ENCODE measurements around the gene ZNF417.
"Not testable (repeated sequence)": the region's sequence is repeated elsewhere in the genome, so short reads cannot be mapped to it uniquely, and the experiment has no call there.

Gene ZNF417

DNA sequence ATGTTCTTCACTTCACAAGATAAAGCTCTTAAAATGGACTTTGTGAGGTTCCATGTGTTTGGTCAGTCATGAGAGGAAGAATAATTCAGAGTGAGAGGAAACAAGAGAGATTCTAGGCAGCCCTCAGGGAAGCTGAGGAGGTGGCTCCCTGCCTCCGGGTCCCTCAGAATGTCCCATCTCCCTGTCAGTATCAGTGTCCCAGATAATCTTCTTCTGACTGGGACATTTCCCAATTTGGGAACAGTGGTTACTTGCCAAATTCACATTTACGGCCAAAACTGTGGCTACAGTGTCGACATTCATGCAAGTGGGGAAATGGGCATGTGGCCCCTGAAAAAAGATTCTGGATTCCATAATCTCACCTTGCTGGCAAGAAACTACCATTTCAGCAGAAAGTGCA, 9.0 kb downstream of the ZNF417 start:
- Histone ChIP-seq H3K9ac (ENCODE audit: low read depth, low read length) (no peak overlapping the region), H3K9me3 (ENCODE audit: control insufficient read depth, insufficient read depth, low read length) (no peaks in the 10 kb centered on the region), H3K4me1 (ENCODE audit: insufficient read depth, low read length) (no peaks in the 10 kb centered on the region), H3K36me3 (ENCODE audit: insufficient read depth, low read length) (peaks cover 10% of the 10 kb centered on the region)

DNA sequence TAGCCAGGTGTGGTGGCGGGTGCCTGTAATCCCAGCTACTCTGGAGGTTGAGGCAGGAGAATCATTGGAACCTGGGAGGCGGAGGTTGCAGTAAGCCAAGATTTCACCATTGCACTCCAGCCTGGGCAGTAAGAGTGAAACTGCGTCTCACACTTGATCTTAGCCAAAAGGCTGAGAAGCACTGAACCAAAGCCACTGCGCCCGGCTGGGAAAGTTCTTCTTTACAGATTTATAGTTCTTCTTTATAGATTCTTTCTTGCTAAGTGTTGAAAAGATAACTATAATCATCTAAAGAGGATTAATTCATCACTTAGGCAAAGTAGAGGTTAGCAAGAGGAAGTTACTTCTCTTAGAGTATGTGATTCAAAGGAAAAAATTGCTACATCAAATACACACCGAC, 11.1 kb downstream of the ZNF417 start:
- Histone ChIP-seq H3K4me1 (ENCODE audit: insufficient read depth, low read length) (no peaks in the 10 kb centered on the region), H3K9ac (ENCODE audit: low read depth, low read length) (no peak overlapping the region), H3K9me3 (ENCODE audit: control insufficient read depth, insufficient read depth, low read length) (no peaks in the 10 kb centered on the region), H3K36me3 (ENCODE audit: insufficient read depth, low read length) (peaks cover 5% of the 10 kb centered on the region)

DNA sequence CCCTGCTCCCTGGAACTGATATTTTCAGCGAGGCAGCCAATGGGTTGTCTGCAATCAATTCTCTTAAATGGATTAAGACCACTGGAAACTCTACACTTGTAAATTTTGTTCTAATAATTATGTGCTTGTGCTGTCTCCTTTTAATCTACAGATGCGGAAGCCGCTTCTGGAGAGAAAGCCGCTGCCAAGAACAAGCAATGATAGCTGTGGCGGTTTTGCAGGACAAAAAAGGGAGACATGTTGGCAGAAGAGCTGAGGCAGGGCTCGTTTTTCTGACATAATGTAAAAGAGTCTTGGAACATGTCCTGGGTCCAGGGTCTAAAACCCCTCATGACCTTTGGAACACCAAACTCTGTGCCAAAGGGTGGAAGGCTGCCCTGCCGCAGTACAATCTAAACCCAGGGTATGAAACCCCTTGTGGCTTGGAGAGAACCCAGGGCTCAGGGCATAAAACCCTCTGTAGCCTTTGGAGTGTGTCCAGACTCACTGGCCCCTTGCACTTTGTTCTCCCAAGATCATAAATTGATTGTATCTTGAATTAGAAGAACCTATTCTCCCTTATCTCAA, 12.7 kb downstream of the ZNF417 start:
- Histone ChIP-seq H3K9ac (ENCODE audit: low read depth, low read length) (no peak overlapping the region), H3K9me3 (ENCODE audit: control insufficient read depth, insufficient read depth, low read length) (no peaks in the 10 kb centered on the region), H3K36me3 (ENCODE audit: insufficient read depth, low read length) (peaks cover 5% of the 10 kb centered on the region), H3K4me1 (ENCODE audit: insufficient read depth, low read length) (no peaks in the 10 kb centered on the region)

DNA sequence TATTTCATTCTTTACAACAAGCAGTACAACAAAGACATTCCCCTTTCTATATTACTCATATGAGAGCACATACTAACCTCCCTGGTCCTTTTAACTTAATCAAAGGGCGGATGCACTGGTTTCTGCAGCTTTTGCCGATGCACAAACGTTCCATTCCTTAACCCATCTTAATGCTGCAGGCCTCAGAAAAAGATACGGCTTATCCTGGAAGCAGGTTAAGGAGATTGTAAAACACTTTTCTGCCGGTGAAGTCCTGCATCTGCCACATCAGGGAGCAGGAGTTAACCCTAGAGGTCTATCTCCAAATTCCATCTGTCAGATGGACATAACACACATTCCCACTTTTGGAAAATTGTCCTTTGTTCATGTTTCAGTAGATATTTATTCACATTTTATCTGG, 16.1 kb downstream of the ZNF417 start:
- Histone ChIP-seq H3K9me3 (ENCODE audit: control insufficient read depth, insufficient read depth, low read length) (no peaks in the 10 kb centered on the region), H3K9ac (ENCODE audit: low read depth, low read length) (no peak overlapping the region), H3K36me3 (ENCODE audit: insufficient read depth, low read length) (no peaks in the 10 kb centered on the region), H3K4me1 (ENCODE audit: insufficient read depth, low read length) (no peaks in the 10 kb centered on the region)

DNA sequence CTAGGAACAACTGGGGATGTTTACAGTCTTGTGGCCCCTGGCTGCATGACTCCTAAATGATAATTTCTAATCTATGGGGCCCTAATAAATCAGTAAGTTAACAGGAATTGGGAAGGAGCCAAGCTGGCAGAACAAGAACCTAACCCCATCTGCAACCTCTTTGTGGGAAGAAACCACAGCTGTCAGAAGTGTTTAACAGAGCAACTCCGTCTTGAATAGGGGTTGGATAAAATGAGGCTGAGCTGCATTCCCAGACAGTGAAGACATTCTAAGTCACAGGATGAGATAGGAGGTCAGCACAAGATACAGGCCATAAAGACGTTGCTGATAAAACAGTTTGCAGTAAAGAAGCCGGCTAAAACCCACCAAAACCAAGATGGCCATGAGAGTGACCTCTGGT, 25.7 kb downstream of the ZNF417 start:
- not testable (repeated sequence) for H3K9me3 ChIP-seq (ENCODE audit: control insufficient read depth, insufficient read depth, low read length); H3K9ac ChIP-seq (ENCODE audit: low read depth, low read length); H3K4me1 ChIP-seq (ENCODE audit: insufficient read depth, low read length)

DNA sequence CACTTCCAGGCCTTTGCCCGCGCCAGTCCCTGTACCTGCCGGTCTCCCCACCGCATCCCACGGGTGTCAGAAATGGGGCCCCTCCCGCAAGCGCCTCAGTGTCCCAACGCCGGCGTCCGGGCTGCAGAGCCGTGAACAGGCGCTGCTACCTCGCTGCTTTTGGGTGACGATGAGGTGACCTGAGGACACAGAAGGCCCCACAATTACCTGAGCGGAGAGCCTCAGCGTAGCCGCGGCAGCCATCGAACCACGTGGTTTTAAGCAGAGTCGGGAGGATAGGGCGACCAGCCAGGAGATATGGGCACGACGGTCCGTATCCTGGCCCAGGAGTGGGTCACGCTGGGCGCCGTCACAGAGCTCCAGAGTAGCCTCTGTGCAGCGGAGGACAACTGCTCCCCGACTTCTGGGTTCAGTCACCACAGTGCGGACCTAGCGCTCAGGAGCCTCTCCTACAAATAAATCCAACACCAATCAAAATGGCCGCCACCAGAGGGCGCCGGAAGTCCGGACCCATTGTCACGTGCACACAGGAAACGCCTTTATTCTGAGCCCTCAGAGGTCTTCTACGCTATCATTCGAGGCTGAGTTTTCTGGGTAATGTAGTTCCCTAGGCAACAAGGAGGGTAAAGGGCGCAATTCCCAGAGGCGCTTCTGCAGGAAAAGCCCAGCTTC, 27.7 kb downstream of the ZNF417 start, which contains the start of gene ZNF814:
ZNF814 (minus strand) TSS at position 478 of the 672 bp plus-strand sequence; CDS start at position 243, 235 bp downstream.
- Histone ChIP-seq H3K4me1 (ENCODE audit: insufficient read depth, low read length) (no peaks in the 10 kb centered on the region; the same call in 1 of the 2 replicates), H3K36me3 (ENCODE audit: insufficient read depth, low read length) (peaks cover 9% of the 10 kb centered on the region), H3K9ac (ENCODE audit: low read depth, low read length) (peak within 1 kb of the TSS; percentile 75), H3K9me3 (ENCODE audit: control insufficient read depth, insufficient read depth, low read length) (peaks cover 14% of the 10 kb centered on the region; the same call in 1 of the 2 replicates)

More for the DNA sequence above, 25.7 kb downstream of the ZNF417 start:
- not testable (repeated sequence) for H3K36me3 ChIP-seq (ENCODE audit: insufficient read depth, low read length)

DNA sequence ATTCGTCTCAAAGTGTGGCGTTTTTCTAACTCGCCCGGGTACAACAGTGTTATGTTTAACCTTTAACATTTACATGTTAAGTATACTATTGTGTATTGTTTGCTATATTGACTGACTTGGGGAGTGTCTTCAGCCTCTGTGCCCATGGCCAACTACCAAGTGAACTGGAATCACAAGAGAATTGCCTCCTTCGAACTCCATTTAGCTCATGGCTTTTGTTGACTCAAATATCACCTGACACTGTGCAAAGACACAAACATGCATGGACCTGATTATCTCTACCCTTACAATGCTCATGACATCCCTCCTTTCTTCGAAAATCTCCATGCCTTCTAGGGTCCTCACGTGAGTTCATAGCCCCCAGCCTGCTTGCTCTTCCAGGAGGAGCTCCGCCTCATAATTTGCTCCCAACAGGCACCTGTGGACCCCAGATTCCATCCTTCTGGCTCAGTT, 28.3 kb downstream of the ZNF417 start:
- Histone ChIP-seq H3K9ac (ENCODE audit: low read depth, low read length) (peak overlapping the region; percentile 75), H3K36me3 (ENCODE audit: insufficient read depth, low read length) (peaks cover 9% of the 10 kb centered on the region), H3K4me1 (ENCODE audit: insufficient read depth, low read length) (no peaks in the 10 kb centered on the region; the same call in 1 of the 2 replicates), H3K9me3 (ENCODE audit: control insufficient read depth, insufficient read depth, low read length) (peaks cover 14% of the 10 kb centered on the region; the same call in 1 of the 2 replicates)

DNA sequence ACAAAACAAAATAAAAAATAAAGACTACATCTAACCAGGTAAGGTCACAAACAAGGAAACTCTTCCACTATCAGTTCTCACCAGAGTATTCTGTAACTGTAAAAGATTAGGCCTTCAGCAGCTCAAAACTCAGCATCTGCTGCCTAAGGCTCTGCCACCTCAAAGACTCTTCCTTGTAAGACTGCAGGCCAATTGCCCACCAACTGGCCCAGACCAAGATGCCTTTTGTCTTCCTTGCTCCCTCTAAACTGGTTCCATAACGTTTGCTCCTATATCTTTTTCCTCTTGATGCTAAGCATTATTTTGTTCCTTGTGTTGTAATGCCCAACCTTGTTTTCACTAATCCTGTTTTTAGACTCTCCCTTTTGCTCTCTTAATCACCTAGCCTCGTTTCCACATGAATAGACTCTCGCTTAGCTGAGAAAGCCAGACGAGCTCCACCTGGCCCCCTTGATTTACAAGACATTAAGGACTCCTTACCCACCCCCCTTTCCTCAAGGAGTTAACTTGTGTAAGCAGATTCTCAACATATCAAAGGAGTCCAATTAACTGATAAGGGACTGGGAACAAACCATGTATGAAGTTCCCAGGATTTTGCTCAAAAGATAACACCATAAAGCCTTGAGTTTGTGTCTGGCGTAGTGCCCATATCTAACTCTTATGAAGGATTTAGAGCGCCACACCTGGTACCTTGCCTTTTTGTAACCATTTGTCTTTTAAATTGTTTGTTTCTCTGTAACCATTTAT, 29.0 kb downstream of the ZNF417 start:
- peaks cover 14% of the 10 kb centered on the region; the same call in 1 of the 2 replicates for H3K9me3 ChIP-seq (ENCODE audit: control insufficient read depth, insufficient read depth, low read length)
- no peaks in the 10 kb centered on the region; the same call in 1 of the 2 replicates for H3K4me1 ChIP-seq (ENCODE audit: insufficient read depth, low read length)
- H3K9ac ChIP-seq (ENCODE audit: low read depth, low read length) = peak overlapping the region; percentile 75
- H3K36me3 ChIP-seq (ENCODE audit: insufficient read depth, low read length) = peaks cover 9% of the 10 kb centered on the region

DNA sequence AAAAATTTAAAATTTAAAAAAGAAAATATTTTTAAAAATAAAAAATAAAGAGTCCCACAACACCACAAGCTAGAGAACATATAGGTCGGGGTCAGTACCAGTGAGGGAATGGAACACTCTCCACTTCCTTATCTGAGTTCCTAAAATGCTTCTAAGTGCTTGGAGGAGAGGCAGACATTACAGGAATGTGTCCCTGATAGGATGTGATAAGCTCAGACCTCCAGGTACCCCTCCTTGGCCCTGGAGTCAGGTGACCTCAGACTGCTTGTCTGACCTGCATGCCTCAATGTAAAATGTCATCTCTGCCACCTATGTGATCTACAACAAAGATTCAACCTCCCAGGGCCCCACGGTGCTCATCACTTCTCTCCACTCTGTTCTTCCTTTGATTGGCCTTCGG, 30.3 kb downstream of the ZNF417 start:
- Histone ChIP-seq H3K36me3 (ENCODE audit: insufficient read depth, low read length) (peaks cover 9% of the 10 kb centered on the region), H3K9ac (ENCODE audit: low read depth, low read length) (no peak overlapping the region), H3K4me1 (ENCODE audit: insufficient read depth, low read length) (no peaks in the 10 kb centered on the region; the same call in 1 of the 2 replicates), H3K9me3 (ENCODE audit: control insufficient read depth, insufficient read depth, low read length) (peaks cover 14% of the 10 kb centered on the region; the same call in 1 of the 2 replicates)

DNA sequence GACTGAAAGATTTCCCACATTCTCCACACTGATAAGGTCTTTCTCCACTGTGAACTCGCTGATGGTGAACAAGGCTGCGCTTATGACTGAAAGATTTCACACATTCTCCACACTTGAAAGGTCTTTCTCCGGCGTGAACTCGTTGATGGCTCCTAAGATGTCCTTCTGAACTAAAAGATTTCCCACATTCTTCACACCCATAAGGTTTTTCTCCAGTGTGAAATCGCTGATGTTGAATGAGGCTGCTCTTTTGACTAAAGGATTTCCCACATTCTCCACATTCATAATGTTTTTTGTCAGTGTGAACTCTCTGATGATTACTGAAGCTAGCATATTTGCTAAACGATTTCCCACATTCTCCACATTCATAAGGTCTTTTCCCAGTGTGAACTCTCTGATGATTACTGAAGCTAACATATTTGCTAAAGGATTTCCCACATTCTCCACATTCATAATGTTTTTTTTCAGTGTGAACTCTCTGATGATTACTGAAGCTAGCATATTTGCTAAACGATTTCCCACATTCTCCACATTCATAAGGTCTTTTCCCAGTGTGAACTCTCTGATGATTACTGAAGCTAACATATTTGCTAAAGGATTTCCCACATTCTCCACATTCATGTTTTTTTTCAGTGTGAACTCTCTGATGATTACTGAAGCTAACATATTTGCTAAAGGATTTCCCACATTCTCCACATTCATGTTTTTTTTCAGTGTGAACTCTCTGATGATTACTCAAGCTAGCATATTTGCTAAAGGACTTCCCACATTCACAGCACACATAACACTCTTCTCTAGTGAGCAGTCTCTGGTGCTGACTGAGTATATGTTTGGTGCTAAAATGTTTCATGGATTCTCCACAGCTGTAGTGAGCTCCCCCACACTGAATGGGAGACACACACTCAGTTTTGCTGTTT, 42.3 kb downstream of the ZNF417 start:
- H3K4me1 ChIP-seq (ENCODE audit: insufficient read depth, low read length); H3K9ac ChIP-seq (ENCODE audit: low read depth, low read length): not testable (repeated sequence)
- Histone ChIP-seq H3K9me3 (ENCODE audit: control insufficient read depth, insufficient read depth, low read length) (peaks cover 44% of the 10 kb centered on the region), H3K36me3 (ENCODE audit: insufficient read depth, low read length) (peaks cover 62% of the 10 kb centered on the region)

DNA sequence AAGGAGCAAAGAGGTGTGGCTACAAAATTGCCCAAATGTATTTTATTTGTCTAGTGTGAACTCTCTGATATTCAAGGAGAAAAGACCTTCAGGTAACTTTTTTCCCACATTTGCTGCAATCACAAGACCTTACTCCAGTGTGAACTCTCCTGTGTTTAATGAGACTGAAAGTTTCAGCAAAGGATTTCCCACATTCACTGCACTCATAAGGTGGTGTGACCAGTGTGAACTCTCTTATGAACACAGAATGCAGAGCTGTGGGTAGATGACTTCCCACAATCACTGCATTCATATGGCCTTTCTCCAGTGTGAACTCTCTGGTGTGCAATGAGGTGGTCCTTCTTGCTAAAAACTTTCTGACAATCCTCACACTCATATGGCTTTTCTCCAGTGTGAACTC, 43.9 kb downstream of the ZNF417 start:
- peaks cover 44% of the 10 kb centered on the region for H3K9me3 ChIP-seq (ENCODE audit: control insufficient read depth, insufficient read depth, low read length)
- H3K36me3 ChIP-seq (ENCODE audit: insufficient read depth, low read length) = peaks cover 52% of the 10 kb centered on the region
- no peak overlapping the region for H3K9ac ChIP-seq (ENCODE audit: low read depth, low read length)
- H3K4me1 ChIP-seq (ENCODE audit: insufficient read depth, low read length) = no peaks in the 10 kb centered on the region

DNA sequence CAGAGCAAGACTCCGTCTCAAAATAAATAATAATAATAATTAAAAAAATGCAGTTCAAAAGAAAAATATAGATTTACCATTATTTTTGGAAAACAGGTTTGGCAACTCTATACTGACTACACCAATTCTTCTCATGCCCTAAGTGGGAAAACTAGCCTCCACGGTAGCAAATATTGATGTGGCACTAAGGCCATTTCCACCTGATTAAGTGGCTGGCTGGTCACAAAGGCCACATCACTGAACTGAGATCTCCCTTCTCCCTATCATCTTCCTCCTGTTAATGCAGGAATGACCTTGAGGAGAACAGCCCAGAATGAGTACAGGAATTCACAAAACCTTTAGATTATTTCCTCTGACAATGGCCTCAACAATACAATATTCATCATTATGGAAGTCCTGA, 46.2 kb downstream of the ZNF417 start:
- Histone ChIP-seq H3K4me1 (ENCODE audit: insufficient read depth, low read length) (no peaks in the 10 kb centered on the region), H3K9ac (ENCODE audit: low read depth, low read length) (no peak overlapping the region), H3K9me3 (ENCODE audit: control insufficient read depth, insufficient read depth, low read length) (peaks cover 33% of the 10 kb centered on the region), H3K36me3 (ENCODE audit: insufficient read depth, low read length) (peaks cover 45% of the 10 kb centered on the region)

DNA sequence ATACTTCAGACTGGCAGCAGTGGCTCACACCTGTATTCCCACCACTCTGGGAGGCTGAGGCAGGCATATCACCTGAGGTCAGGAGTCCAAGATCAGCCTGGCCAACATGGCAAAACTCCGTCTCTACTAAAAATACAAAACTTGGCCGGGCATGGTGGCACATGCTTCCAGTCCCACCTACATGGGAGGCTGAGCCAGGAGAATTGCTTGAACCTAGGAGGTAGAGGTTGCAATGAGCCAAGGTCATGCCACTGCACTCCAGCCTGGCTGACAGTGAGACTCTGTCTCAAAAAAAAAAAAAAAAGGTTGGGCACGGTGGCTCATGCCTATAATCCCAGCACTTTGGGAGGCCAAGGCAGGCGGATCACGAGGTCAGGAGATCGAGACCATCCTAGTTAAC, 46.7 kb downstream of the ZNF417 start:
- not testable (repeated sequence) for H3K4me1 ChIP-seq (ENCODE audit: insufficient read depth, low read length); H3K9ac ChIP-seq (ENCODE audit: low read depth, low read length)
- Histone ChIP-seq H3K9me3 (ENCODE audit: control insufficient read depth, insufficient read depth, low read length) (peaks cover 33% of the 10 kb centered on the region), H3K36me3 (ENCODE audit: insufficient read depth, low read length) (peaks cover 45% of the 10 kb centered on the region)
